ENCODE results near the gene BCORL1. TPM values are rescaled to one million over a fixed set of nuclear protein-coding genes. Genes with fewer than 3 reads are reported as not detected.

Gene BCORL1
- polyA plus RNA-seq, 1 of the 3 experiments (the other 2 are of a cell fraction), result 4.2 TPM

DNA sequence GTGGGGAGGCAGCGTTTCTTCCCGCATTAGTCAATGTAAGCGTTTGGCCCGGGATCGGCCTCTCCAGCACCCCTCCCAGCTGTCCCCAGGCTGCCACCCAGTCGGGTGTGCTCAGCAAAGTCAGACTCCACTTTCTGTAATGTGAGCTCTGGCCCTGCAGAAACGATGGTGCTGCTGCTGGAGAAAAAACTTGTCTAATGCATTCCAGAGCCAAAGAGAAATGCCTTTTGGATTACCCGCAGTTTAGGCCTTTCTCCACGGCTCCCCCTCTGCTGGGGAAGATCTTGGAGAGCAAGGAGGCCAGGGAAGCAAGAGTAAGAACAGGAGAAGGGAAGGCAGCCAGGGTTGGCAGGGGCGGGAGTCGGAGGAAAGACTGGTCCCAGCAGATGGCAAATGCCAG is 72.7 kb downstream of the BCORL1 start:
- Histone ChIP-seq H3K36me3 (replicated peaks in 1 of 2; ENCODE audit: control insufficient read depth in 1 of 2, insufficient read depth in 2 of 2, low read length in 1 of 2) (peaks cover 10 to 20% of the 10 kb centered on the region in 2 experiments), H4K20me1 (ENCODE audit: insufficient read depth) (no peaks in the 10 kb centered on the region), H3K4me1 (ENCODE audit: control insufficient read depth in 1 of 2, insufficient read depth in 2 of 2, low read depth in 1 of 2, low read length in 1 of 2) (no peaks in the 10 kb centered on the region; a peak in 1 of 4 replicates), H3F3A (replicated peaks; ENCODE audit: insufficient read depth) (peaks cover 11% of the 10 kb centered on the region), H3K9ac (no peak overlapping the region), H3K4me3 (ENCODE audit: low read depth in 2 of 2, low read length in 1 of 2) (no peak overlapping the region), H2AFZ (ENCODE audit: low read depth) (no peak overlapping the region), H3K9me3 (no peaks in the 10 kb centered on the region), H3K27me3 (ENCODE audit: insufficient read depth) (peaks cover 6% of the 10 kb centered on the region; the same call in 1 of the 2 replicates), H3K79me2 (ENCODE audit: insufficient read depth) (no peaks in the 10 kb centered on the region), H3K9me2 (no peaks in the 10 kb centered on the region), H3K27ac (ENCODE audit: low read depth in 2 of 2, low read length in 1 of 2) (peak overlapping the region in 1 of 2 experiments; percentile 34; a peak in 1 of 4 replicates), H3K4me2 (peak overlapping the region; percentile 24; the same call in 1 of the 2 replicates)
- ChIA-PET POLR2A (no interaction called here), CTCF (interaction anchor here (0.7 kb wide), 1 partner anchor 129 kb away, joined by 3 read pairs; no protein-coding TSS in a partner anchor)
- no peak for DNase-seq
- WGBS (ENCODE audit: low lambda C conversion rate), result 37% methylated on average over 9 of the region's 11 CpGs
- TF ChIP-seq EZH2phosphoT487 (IDR thresholded peaks at IDR 0.05; ENCODE audit: borderline replicate concordance, low read depth) (no peak), TCF12 (IDR thresholded peaks at IDR 0.05) (peak; percentile 24; the same call in 1 of the 2 replicates), MXI1 (IDR thresholded peaks at IDR 0.05; ENCODE audit: low read depth, low read length) (no peak)

- Histone ChIP-seq H3K9me2 (no peaks in the 10 kb centered on the region), H3K4me1 (ENCODE audit: control insufficient read depth in 1 of 2, insufficient read depth in 2 of 2, low read depth in 1 of 2, low read length in 1 of 2) (peaks cover 0 to 3% of the 10 kb centered on the region in 2 experiments; a peak in 1 of 4 replicates), H3K9me3 (no peaks in the 10 kb centered on the region), H3F3A (replicated peaks; ENCODE audit: insufficient read depth) (peaks cover 11% of the 10 kb centered on the region), H3K79me2 (ENCODE audit: insufficient read depth) (no peaks in the 10 kb centered on the region), H3K36me3 (replicated peaks in 1 of 2; ENCODE audit: control insufficient read depth in 1 of 2, insufficient read depth in 2 of 2, low read length in 1 of 2) (peaks cover 10 to 20% of the 10 kb centered on the region in 2 experiments), H3K4me2 (no peak overlapping the region), H3K27me3 (ENCODE audit: insufficient read depth) (peaks cover 6% of the 10 kb centered on the region; the same call in 1 of the 2 replicates), H4K20me1 (ENCODE audit: insufficient read depth) (no peaks in the 10 kb centered on the region), H3K27ac (ENCODE audit: low read depth in 2 of 2, low read length in 1 of 2) (no peak overlapping the region), H3K9ac (no peak overlapping the region), H3K4me3 (ENCODE audit: low read depth in 2 of 2, low read length in 1 of 2) (no peak overlapping the region), H2AFZ (ENCODE audit: low read depth) (no peak overlapping the region)
- ChIA-PET CTCF (interaction anchor here (0.7 kb wide), 1 partner anchor 130 kb away, joined by 3 read pairs; no protein-coding TSS in a partner anchor), POLR2A (no interaction called here)
- 62% methylated on average over 12 of the region's 18 CpGs for WGBS (ENCODE audit: low lambda C conversion rate)
- no peak for TF ChIP-seq GATA2 (CRISPR knock-in tag; IDR thresholded peaks at IDR 0.05)
- TF ChIP-seq REST (IDR thresholded peaks at IDR 0.05; ENCODE audit: low read depth, low read length), result no peak
- TF ChIP-seq MEF2A (IDR thresholded peaks at IDR 0.05; ENCODE audit: borderline replicate concordance, low read depth), result no peak
- no peak for DNase-seq
Measured at GRCh38 chrX:130055899-130056298, 73.5 kb downstream of the BCORL1 start.

DNA sequence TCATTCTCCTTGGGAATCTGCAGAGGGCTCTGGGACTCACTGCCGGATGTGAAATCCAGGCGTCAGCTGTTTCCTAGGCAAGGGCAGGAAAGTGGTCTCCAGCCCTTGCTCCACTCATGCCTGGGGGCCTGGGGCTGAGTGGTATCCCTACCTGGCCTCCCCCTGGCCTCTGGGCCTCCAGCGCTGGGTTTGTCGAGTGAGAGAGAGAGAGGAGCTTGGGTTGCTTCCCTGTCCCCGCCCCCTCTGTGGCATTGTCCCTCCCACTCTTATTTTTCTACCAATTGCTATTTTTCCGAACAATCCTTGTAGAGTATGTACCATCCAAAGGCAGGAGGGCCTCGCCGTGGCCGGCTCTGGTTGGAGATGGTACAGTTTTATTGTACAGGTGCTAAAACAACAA is 74.8 kb downstream of the BCORL1 start:
- no peaks in the 10 kb centered on the region for H4K20me1 ChIP-seq (ENCODE audit: insufficient read depth)
- no peak overlapping the region for H3K4me2 ChIP-seq
- no peak overlapping the region for H3K9ac ChIP-seq
- no peak overlapping the region for H3K4me3 ChIP-seq (ENCODE audit: low read depth in 2 of 2, low read length in 1 of 2)
- H3K9me2 ChIP-seq, result no peaks in the 10 kb centered on the region
- CTCF ChIA-PET, result interaction anchor here (1.0 to 2.5 kb wide), 2 partner anchors 23 to 131 kb away, joined by 3 to 11 read pairs; no protein-coding TSS in a partner anchor
- 43% methylated on average over 9 of the region's 9 CpGs for WGBS (ENCODE audit: low lambda C conversion rate)
- no peaks in the 10 kb centered on the region for H3K9me3 ChIP-seq
- TF ChIP-seq, protein P1, sequence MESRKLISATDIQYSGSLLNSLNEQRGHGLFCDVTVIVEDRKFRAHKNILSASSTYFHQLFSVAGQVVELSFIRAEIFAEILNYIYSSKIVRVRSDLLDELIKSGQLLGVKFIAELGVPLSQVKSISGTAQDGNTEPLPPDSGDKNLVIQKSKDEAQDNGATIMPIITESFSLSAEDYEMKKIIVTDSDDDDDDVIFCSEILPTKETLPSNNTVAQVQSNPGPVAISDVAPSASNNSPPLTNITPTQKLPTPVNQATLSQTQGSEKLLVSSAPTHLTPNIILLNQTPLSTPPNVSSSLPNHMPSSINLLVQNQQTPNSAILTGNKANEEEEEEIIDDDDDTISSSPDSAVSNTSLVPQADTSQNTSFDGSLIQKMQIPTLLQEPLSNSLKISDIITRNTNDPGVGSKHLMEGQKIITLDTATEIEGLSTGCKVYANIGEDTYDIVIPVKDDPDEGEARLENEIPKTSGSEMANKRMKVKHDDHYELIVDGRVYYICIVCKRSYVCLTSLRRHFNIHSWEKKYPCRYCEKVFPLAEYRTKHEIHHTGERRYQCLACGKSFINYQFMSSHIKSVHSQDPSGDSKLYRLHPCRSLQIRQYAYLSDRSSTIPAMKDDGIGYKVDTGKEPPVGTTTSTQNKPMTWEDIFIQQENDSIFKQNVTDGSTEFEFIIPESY (IDR thresholded peaks at IDR 0.05; ENCODE audit: borderline replicate concordance, low read depth), result no peak
- TF ChIP-seq RCOR1 (IDR thresholded peaks at IDR 0.05; ENCODE audit: low read length) (no peak), RAD21 (IDR thresholded peaks at IDR 0.05; ENCODE audit: low read length) (no peak), GABPA (IDR thresholded peaks at IDR 0.05; ENCODE audit: low read depth) (no peak), YY1 (IDR thresholded peaks at IDR 0.05; ENCODE audit: low read depth) (no peak), TCF12 (IDR thresholded peaks at IDR 0.05) (no peak)
- TF ChIP-seq, protein P2, sequence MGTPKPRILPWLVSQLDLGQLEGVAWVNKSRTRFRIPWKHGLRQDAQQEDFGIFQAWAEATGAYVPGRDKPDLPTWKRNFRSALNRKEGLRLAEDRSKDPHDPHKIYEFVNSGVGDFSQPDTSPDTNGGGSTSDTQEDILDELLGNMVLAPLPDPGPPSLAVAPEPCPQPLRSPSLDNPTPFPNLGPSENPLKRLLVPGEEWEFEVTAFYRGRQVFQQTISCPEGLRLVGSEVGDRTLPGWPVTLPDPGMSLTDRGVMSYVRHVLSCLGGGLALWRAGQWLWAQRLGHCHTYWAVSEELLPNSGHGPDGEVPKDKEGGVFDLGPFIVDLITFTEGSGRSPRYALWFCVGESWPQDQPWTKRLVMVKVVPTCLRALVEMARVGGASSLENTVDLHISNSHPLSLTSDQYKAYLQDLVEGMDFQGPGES (IDR thresholded peaks at IDR 0.05; ENCODE audit: low read depth, low read length), result no peak
- DNase-seq, result no peak
- peaks cover 0 to 4% of the 10 kb centered on the region in 2 experiments; a peak in 1 of 4 replicates for H3K4me1 ChIP-seq (ENCODE audit: control insufficient read depth in 1 of 2, insufficient read depth in 2 of 2, low read depth in 1 of 2, low read length in 1 of 2)
- no peaks in the 10 kb centered on the region for H3K79me2 ChIP-seq (ENCODE audit: insufficient read depth)
- H2AFZ ChIP-seq (ENCODE audit: low read depth), result no peak overlapping the region
- H3K27ac ChIP-seq (ENCODE audit: low read depth in 2 of 2, low read length in 1 of 2), result no peak overlapping the region
- H3K27me3 ChIP-seq (ENCODE audit: insufficient read depth), result peaks cover 6% of the 10 kb centered on the region; the same call in 1 of the 2 replicates
- peaks cover 5 to 7% of the 10 kb centered on the region in 2 experiments for H3K36me3 ChIP-seq (replicated peaks in 1 of 2; ENCODE audit: control insufficient read depth in 1 of 2, insufficient read depth in 2 of 2, low read length in 1 of 2)
- POLR2A ChIA-PET, result no interaction called here
- peaks cover 11% of the 10 kb centered on the region for H3F3A ChIP-seq (replicated peaks; ENCODE audit: insufficient read depth)

Measured in SK-N-SH (cell line).